IMR-90 (cell line): Measurements from ENCODE around the gene PRELID3B. TPM values are rescaled to one million over a fixed set of nuclear protein-coding genes. Genes with fewer than 3 reads are reported as not detected.

Experiments
- ATAC-seq: fragments of 200-7000 bp; cut with Tn5 transposase; 2 replicates; pipeline ENCODE4 v1.9.1; 2020; ENCODE audit warnings: low read depth, mild to moderate bottlenecking, moderate library complexity
- BruUV-seq: library from RNA; stranded (reverse); fragments of 400-500 nt; replicated peaks from 2 replicates; lab custom pipeline; 2021; lab: Mats Ljungman, UMichigan
- CTCF ChIA-PET: fragments of 300-600 bp; formaldehyde crosslinking; extraction: SDS; loops from one replicate; lab custom pipeline; 2021; ENCODE audit warnings: antibody characterized with exemption; lab: Yijun Ruan, JAX
- POLR2A ChIA-PET: fragments of 300-600 bp; sonication (Branson Sonifier 250); formaldehyde crosslinking; loops from one replicate; lab custom pipeline; 2022; ENCODE audit warnings: antibody characterized with exemption; ENCODE audit not compliant: unreplicated experiment; lab: Charles Lee
- DNase-seq: peaks from one replicate; pipeline ENCODE4 v3.0.0; 2013
- H2AFZ ChIP-seq: replicated peaks from 2 replicates; pipeline ENCODE3; 2013; ENCODE audit warnings: low read length, mild to moderate bottlenecking; ENCODE audit not compliant: poor library complexity
- H2AK5ac ChIP-seq: 2 replicates; pipeline ENCODE4 v1.6.1; 2013; ENCODE audit warnings: low read depth, low read length, inconsistent platforms
- H2AK9ac ChIP-seq: replicated peaks from 2 replicates; pipeline ENCODE3; 2013; ENCODE audit warnings: mild to moderate bottlenecking, low read depth, low read length, moderate library complexity; ENCODE audit not compliant: poor library complexity
- H2BK120ac ChIP-seq: 2 replicates; pipeline ENCODE4 v1.6.1; 2013; ENCODE audit warnings: low read depth, low read length, inconsistent platforms
- H2BK15ac ChIP-seq: 3 replicates; pipeline ENCODE4 v1.6.1; 2013; ENCODE audit warnings: low read depth, low read length, inconsistent platforms
- H2BK20ac ChIP-seq: 2 replicates; pipeline ENCODE4 v1.6.1; 2013; ENCODE audit warnings: low read depth, mild to moderate bottlenecking, inconsistent platforms, low read length, moderate library complexity
- H2BK5ac ChIP-seq: 2 replicates; pipeline ENCODE4 v1.6.1; 2013; ENCODE audit warnings: mild to moderate bottlenecking, low read depth, low read length, inconsistent platforms; ENCODE audit not compliant: poor library complexity, severe bottlenecking
- H3K14ac ChIP-seq: replicated peaks from 2 replicates; pipeline ENCODE4 v1.6.1; 2013; ENCODE audit warnings: low read depth, low read length, inconsistent platforms
- H3K18ac ChIP-seq: 2 replicates; pipeline ENCODE4 v1.6.1; 2013; ENCODE audit warnings: low read depth, low read length, control low read depth
- H3K23ac ChIP-seq: 2 replicates; pipeline ENCODE4 v1.6.1; 2013; ENCODE audit warnings: low read depth, low read length, inconsistent platforms
- H3K27ac ChIP-seq: 2 replicates; pipeline ENCODE4 v1.5.1; 2013; ENCODE audit warnings: mild to moderate bottlenecking, control low read depth, low read length; ENCODE audit not compliant: insufficient read depth
- H3K27me3 ChIP-seq: 2 replicates; pipeline ENCODE4 v1.6.1; 2013; ENCODE audit warnings: low read length; ENCODE audit not compliant: control insufficient read depth, insufficient read depth
- H3K36me3 ChIP-seq: 2 replicates; pipeline ENCODE4 v1.6.1; 2013; ENCODE audit warnings: low read length, mixed read lengths; ENCODE audit not compliant: control insufficient read depth, insufficient read depth
- H3K4ac ChIP-seq: 2 replicates; pipeline ENCODE4 v1.6.1; 2013; ENCODE audit warnings: low read depth, low read length, inconsistent platforms
- H3K4me1 ChIP-seq: 2 replicates; pipeline ENCODE4 v1.6.1; 2013; ENCODE audit warnings: low read length, mixed read lengths; ENCODE audit not compliant: control insufficient read depth, insufficient read depth
- H3K4me2 ChIP-seq: 2 replicates; pipeline ENCODE4 v1.6.1; 2013; ENCODE audit warnings: low read depth, mild to moderate bottlenecking, control low read depth, low read length, moderate library complexity
- H3K4me3 ChIP-seq: 2 replicates; pipeline ENCODE4 v1.5.1; 2013; ENCODE audit warnings: low read depth, mild to moderate bottlenecking, control low read depth, low read length, moderate library complexity; ENCODE audit not compliant: insufficient read depth
- H3K56ac ChIP-seq: 2 replicates; pipeline ENCODE4 v1.6.1; 2013; ENCODE audit warnings: low read length, inconsistent platforms; ENCODE audit not compliant: insufficient read depth; ENCODE audit errors: extremely low read depth
- H3K79me1 ChIP-seq, 2 experiments: 2 replicates each; pipeline ENCODE4 v1.6.1; 2013; ENCODE audit warnings: low read length in 2 of 2, inconsistent platforms in 1 of 2, low read depth in 1 of 2
- H3K9ac ChIP-seq: 2 replicates; pipeline ENCODE4 v1.6.1; 2013; ENCODE audit warnings: low read depth, low read length, control low read depth
- H3K9me1 ChIP-seq: 2 replicates; pipeline ENCODE4 v1.6.1; 2013; ENCODE audit warnings: low read length, inconsistent platforms; ENCODE audit not compliant: insufficient read depth
- H3K9me3 ChIP-seq: 2 replicates; pipeline ENCODE4 v1.6.1; 2013; ENCODE audit warnings: low read length; ENCODE audit not compliant: control insufficient read depth, insufficient read depth
- H4K20me1 ChIP-seq: 2 replicates; pipeline ENCODE4 v1.6.1; 2013; ENCODE audit warnings: low read length, inconsistent platforms; ENCODE audit not compliant: insufficient read depth
- H4K5ac ChIP-seq: 2 replicates; pipeline ENCODE4 v1.6.1; 2013; ENCODE audit warnings: mild to moderate bottlenecking, low read depth, low read length, control low read depth
- H4K8ac ChIP-seq, 2 experiments: 2 replicates each; pipeline ENCODE4 v1.6.1; 2013; ENCODE audit warnings: low read depth in 2 of 2, low read length in 2 of 2, control low read depth in 1 of 2, inconsistent platforms in 1 of 2
- H4K91ac ChIP-seq: 2 replicates; pipeline ENCODE4 v1.6.1; 2013; ENCODE audit warnings: low read depth, low read length, inconsistent platforms; ENCODE audit not compliant: insufficient read depth
- MXI1 ChIP-seq: IDR thresholded peaks from 2 replicates; pipeline ENCODE4 v1.6.1; 2012; ENCODE audit warnings: low read depth, mild to moderate bottlenecking, low read length, moderate library complexity, borderline replicate concordance
- SMC3 ChIP-seq: fragments of 150-350 bp; IDR thresholded peaks from 2 replicates; pipeline ENCODE4 v1.6.1; 2016; ENCODE audit warnings: low read depth, mild to moderate bottlenecking, antibody characterized with exemption, low read length, moderate library complexity
- WGBS, 2 experiments: methylation state at CpG; one replicate each; pipeline versions ENCODE4 v1.1.5 to v1.1.7; 2013; ENCODE audit warnings: missing lambda C conversion rate in 2 of 2; ENCODE audit not compliant: insufficient read length in 1 of 2; ENCODE audit errors: extremely low coverage in 2 of 2; 5-methylcytosine and 5-hydroxymethylcytosine counted together
- dilution Hi-C: fragments of 300-500 bp; cut with HindIII; formaldehyde crosslinking; loops from one replicate; pipeline ENCODE4 v1.14.3; 2018; ENCODE audit warnings: low sequenced_read_pairs; ENCODE audit not compliant: unreplicated experiment
- in situ Hi-C: fragments of 300-500 bp; cut with MboI; formaldehyde crosslinking; loops from 3 replicates; pipeline ENCODE4 v1.14.3; 2019; ENCODE audit warnings: low sequenced_read_pairs, inconsistent platforms, mixed read lengths
- intact Hi-C: fragments of 100-400 bp; cut with micrococcal nuclease; formaldehyde crosslinking; loops from 2 replicates; pipeline ENCODE4 v1.10.0; 2022
- polyA plus RNA-seq, 3 experiments: library from polyadenylated mRNA; depleted of rRNA; stranded (reverse); fragments of >200 nt; gene quantifications; 2 replicates each; pipeline ENCODE4 v1.2.3, GENCODE V29; 2012; ENCODE audit warnings: low replicate concordance in 1 of 3
- total RNA-seq: library from RNA; depleted of rRNA; stranded (reverse); fragments of >200 nt; gene quantifications from 2 replicates; pipeline ENCODE4 v1.2.3, GENCODE V29; 2012

The PRELID3B gene
- total and polyA plus RNA-seq, 2 of the 4 experiments (the other 2 are of a cell fraction), result 24.8 to 41.9 TPM

DNA sequence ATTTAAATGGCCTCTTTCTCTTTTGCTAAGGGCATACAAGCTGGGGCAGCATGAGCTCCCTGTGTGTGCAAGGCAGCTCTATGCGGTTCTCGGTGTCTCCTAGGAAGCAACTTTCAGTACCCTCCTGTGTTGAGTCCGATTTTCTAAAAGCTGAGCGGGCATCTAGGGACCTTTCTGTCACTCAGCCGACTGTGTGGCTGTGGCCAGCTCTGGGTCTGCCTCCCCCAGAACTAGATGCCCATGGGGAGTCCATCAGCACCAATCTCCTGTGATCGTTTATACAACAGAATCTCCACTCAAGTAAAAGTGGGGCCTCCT lies 54.1 kb downstream of the PRELID3B start:
- Histone ChIP-seq H2AFZ (no peak overlapping the region), H3K9me3 (no peaks in the 10 kb centered on the region), H2AK9ac (no peak overlapping the region), H2BK5ac (no peak overlapping the region), H3K14ac (no peak overlapping the region), H2AK5ac (no peak overlapping the region), H3K18ac (no peak overlapping the region), H3K23ac (no peak overlapping the region), H4K5ac (no peak overlapping the region), H3K9me1 (peaks cover 23% of the 10 kb centered on the region), H4K91ac (no peak overlapping the region), H3K27me3 (no peaks in the 10 kb centered on the region), H3K27ac (no peak overlapping the region), H4K8ac (no peak overlapping the region), H2BK15ac (no peak overlapping the region), H2BK120ac (no peak overlapping the region), H3K56ac (no peak overlapping the region), H3K79me1 (peaks cover 28 to 68% of the 10 kb centered on the region in 2 experiments), H3K4me1 (peaks cover 6% of the 10 kb centered on the region; the same call in 1 of the 2 replicates), H4K20me1 (peaks cover 28% of the 10 kb centered on the region), H3K4me2 (no peak overlapping the region), H3K4me3 (no peak overlapping the region), H3K4ac (no peak overlapping the region), H3K9ac (no peak overlapping the region), H2BK20ac (no peak overlapping the region), H3K36me3 (peaks cover 50% of the 10 kb centered on the region)
- dilution Hi-C loops (no loop called here), in situ Hi-C loops (no loop called here), intact Hi-C loops (loop anchor here (5.0 kb wide), 1 partner anchor 39 kb away; no protein-coding TSS in a partner anchor)
- no peak for ATAC-seq
- ChIA-PET CTCF (no interaction called here), POLR2A (no interaction called here)
- BruUV-seq, result no TSS peak
- TF ChIP-seq SMC3 (no peak), MXI1 (no peak)
- DNase-seq, result no peak
- WGBS, 2 experiments, result 100% methylated on average over 3 of the region's 6 CpGs; no CpG with 5 or more reads in 1 of the 2 experiments
